Measurements from ENCODE around the gene CDC42BPB. TPM values are rescaled to one million over a fixed set of nuclear protein-coding genes. Genes with fewer than 3 reads are reported as not detected.

The CDC42BPB gene
- total and polyA plus RNA-seq, 2 of the 4 experiments (the other 2 are of a cell fraction) = 49.1 to 81.4 TPM

DNA sequence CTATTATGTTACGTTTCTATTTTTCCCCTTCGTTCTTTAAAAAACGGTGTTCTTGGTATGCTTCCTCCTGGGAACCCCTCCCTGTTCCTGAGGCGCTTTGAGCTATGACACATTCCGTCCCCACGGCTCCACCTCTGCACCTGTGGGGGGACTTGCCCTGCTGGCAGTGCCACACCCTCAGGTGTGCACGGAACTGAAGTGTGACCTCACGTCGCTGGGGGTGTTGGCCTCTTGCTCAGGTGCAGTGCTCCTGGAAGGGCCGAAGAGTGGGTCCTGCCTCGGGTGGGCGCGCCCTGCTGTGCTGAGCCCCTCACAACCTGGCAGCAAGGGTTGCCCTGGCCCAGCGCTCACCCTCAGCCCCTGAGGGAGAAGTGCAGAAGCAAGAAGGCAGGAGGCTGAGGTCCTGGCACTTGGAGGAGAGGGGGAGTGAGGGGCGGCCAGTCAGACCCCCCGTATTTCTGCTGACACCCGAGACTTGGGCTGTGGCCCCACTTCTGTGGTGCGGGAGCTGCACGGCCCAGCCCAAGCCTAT lies 129.9 kb downstream of the CDC42BPB start:
- 0 out of 2 replicates have a peak, but pooled peaks cover 5% of the 10 kb centered on the region for H3K9me1 ChIP-seq (ENCODE audit: insufficient read depth, low read length)
- H4K20me1 ChIP-seq (ENCODE audit: insufficient read depth, low read length) = peaks cover 14% of the 10 kb centered on the region
- no peak overlapping the region for H2BK5ac ChIP-seq (ENCODE audit: low read depth, low read length, poor library complexity, severe bottlenecking)
- no peak overlapping the region for H2AK9ac ChIP-seq (replicated peaks; ENCODE audit: low read depth, low read length, poor library complexity)
- no peak overlapping the region for H4K8ac ChIP-seq (ENCODE audit: low read depth in 2 of 2, low read length in 2 of 2)
- H3K4ac ChIP-seq (ENCODE audit: low read depth, low read length) = no peak overlapping the region
- no peak overlapping the region for H2BK120ac ChIP-seq (ENCODE audit: low read depth, low read length)
- no peak overlapping the region for H3K4me2 ChIP-seq (ENCODE audit: low read depth, low read length)
- H2AFZ ChIP-seq (replicated peaks; ENCODE audit: low read length, poor library complexity) = no peak overlapping the region
- TF ChIP-seq RFX5 (IDR thresholded peaks at IDR 0.05; ENCODE audit: low read depth, low read length) (no peak), CEBPB (IDR thresholded peaks at IDR 0.05; ENCODE audit: low read depth, low read length) (no peak), MXI1 (IDR thresholded peaks at IDR 0.05; ENCODE audit: borderline replicate concordance, low read depth, low read length) (no peak), CHD1 (IDR thresholded peaks at IDR 0.05; ENCODE audit: low read depth, low read length) (no peak), POLR2A (IDR thresholded peaks at IDR 0.05; ENCODE audit: low read depth, low read length) (no peak), RAD21 (IDR thresholded peaks at IDR 0.05; ENCODE audit: low read length) (no peak), FOS (IDR thresholded peaks at IDR 0.05; ENCODE audit: low read depth, low read length) (no peak), MAZ (IDR thresholded peaks at IDR 0.05; ENCODE audit: borderline replicate concordance, low read depth, low read length) (no peak), SMC3 (IDR thresholded peaks at IDR 0.05; ENCODE audit: low read depth, low read length) (no peak), NFE2L2 (IDR thresholded peaks at IDR 0.05; ENCODE audit: low read depth, low read length) (no peak), MAFK (IDR thresholded peaks at IDR 0.05; ENCODE audit: low read depth, low read length) (no peak), RCOR1 (IDR thresholded peaks at IDR 0.05; ENCODE audit: insufficient replicate concordance, low read length) (no peak), BHLHE40 (IDR thresholded peaks at IDR 0.05; ENCODE audit: low read depth, low read length) (no peak)
- TF ChIP-seq, protein P1, sequence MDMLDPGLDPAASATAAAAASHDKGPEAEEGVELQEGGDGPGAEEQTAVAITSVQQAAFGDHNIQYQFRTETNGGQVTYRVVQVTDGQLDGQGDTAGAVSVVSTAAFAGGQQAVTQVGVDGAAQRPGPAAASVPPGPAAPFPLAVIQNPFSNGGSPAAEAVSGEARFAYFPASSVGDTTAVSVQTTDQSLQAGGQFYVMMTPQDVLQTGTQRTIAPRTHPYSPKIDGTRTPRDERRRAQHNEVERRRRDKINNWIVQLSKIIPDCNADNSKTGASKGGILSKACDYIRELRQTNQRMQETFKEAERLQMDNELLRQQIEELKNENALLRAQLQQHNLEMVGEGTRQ (IDR thresholded peaks at IDR 0.05; ENCODE audit: low read depth, low read length) = no peak
- TF ChIP-seq, protein P2, sequence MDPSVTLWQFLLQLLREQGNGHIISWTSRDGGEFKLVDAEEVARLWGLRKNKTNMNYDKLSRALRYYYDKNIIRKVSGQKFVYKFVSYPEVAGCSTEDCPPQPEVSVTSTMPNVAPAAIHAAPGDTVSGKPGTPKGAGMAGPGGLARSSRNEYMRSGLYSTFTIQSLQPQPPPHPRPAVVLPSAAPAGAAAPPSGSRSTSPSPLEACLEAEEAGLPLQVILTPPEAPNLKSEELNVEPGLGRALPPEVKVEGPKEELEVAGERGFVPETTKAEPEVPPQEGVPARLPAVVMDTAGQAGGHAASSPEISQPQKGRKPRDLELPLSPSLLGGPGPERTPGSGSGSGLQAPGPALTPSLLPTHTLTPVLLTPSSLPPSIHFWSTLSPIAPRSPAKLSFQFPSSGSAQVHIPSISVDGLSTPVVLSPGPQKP (IDR thresholded peaks at IDR 0.05; ENCODE audit: borderline replicate concordance, low read depth, low read length) = no peak
- TF ChIP-seq, protein P3, sequence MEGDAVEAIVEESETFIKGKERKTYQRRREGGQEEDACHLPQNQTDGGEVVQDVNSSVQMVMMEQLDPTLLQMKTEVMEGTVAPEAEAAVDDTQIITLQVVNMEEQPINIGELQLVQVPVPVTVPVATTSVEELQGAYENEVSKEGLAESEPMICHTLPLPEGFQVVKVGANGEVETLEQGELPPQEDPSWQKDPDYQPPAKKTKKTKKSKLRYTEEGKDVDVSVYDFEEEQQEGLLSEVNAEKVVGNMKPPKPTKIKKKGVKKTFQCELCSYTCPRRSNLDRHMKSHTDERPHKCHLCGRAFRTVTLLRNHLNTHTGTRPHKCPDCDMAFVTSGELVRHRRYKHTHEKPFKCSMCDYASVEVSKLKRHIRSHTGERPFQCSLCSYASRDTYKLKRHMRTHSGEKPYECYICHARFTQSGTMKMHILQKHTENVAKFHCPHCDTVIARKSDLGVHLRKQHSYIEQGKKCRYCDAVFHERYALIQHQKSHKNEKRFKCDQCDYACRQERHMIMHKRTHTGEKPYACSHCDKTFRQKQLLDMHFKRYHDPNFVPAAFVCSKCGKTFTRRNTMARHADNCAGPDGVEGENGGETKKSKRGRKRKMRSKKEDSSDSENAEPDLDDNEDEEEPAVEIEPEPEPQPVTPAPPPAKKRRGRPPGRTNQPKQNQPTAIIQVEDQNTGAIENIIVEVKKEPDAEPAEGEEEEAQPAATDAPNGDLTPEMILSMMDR (conservative IDR thresholded peaks at IDR 0.05; ENCODE audit: low read depth, low read length) = no peak
- H3K9ac ChIP-seq (ENCODE audit: low read depth, low read length) = no peak overlapping the region
- H3K27me3 ChIP-seq (ENCODE audit: control insufficient read depth, insufficient read depth, low read length) = peaks cover 78% of the 10 kb centered on the region
- no TSS peak for BruUV-seq (replicated peaks)
- intact Hi-C loops (cut with micrococcal nuclease) (no loop called here), dilution Hi-C loops (cut with HindIII; ENCODE audit: low sequenced_read_pairs, unreplicated experiment) (no loop called here), in situ Hi-C loops (cut with MboI; ENCODE audit: low sequenced_read_pairs) (no loop called here)
- H3K18ac ChIP-seq (ENCODE audit: low read depth, low read length) = no peak overlapping the region
- DNase-seq (no peak), ATAC-seq (ENCODE audit: low read depth) (no peak)
- H4K91ac ChIP-seq (ENCODE audit: insufficient read depth, low read depth, low read length) = no peak overlapping the region
- 60% methylated on average over 16 of the region's 19 CpGs; no CpG with 5 or more reads in 1 of the 2 experiments for WGBS, 2 experiments (ENCODE audit: extremely low coverage in 2 of 2, insufficient read length in 1 of 2)
- H3K4me3 ChIP-seq (ENCODE audit: insufficient read depth, low read depth, low read length) = no peak overlapping the region
- no peak overlapping the region for H2BK15ac ChIP-seq (ENCODE audit: low read depth, low read length)
- H3K4me1 ChIP-seq (ENCODE audit: control insufficient read depth, insufficient read depth, low read length) = peaks cover 13% of the 10 kb centered on the region
- 0 out of 2 replicates have a peak, but pooled peaks cover 5% of the 10 kb centered on the region for H3K9me3 ChIP-seq (ENCODE audit: control insufficient read depth, insufficient read depth, low read length)
- no peak overlapping the region for H4K5ac ChIP-seq (ENCODE audit: low read depth, low read length)
- peaks cover 9% of the 10 kb centered on the region; the same call in 1 of the 2 replicates for H3K36me3 ChIP-seq (ENCODE audit: control insufficient read depth, insufficient read depth, low read length)
- POLR2A ChIA-PET (ENCODE audit: unreplicated experiment) = no interaction called here
- no peak overlapping the region for H3K14ac ChIP-seq (replicated peaks; ENCODE audit: low read depth, low read length)
- H2BK20ac ChIP-seq (ENCODE audit: low read depth, low read length) = no peak overlapping the region
- no peak overlapping the region for H3K27ac ChIP-seq (ENCODE audit: insufficient read depth, low read length)
- CTCF ChIA-PET = no interaction called here
- no peak overlapping the region for H2AK5ac ChIP-seq (ENCODE audit: low read depth, low read length)
- H3K23ac ChIP-seq (ENCODE audit: low read depth, low read length) = no peak overlapping the region
- H3K56ac ChIP-seq (ENCODE audit: extremely low read depth, insufficient read depth, low read length) = no peak overlapping the region
- H3K79me1 ChIP-seq (ENCODE audit: low read depth in 1 of 2, low read length in 2 of 2) = no peaks in the 10 kb centered on the region
